HCT116 (cell line): Measurements from ENCODE around the gene FMN2. TPM values are rescaled to one million over a fixed set of nuclear protein-coding genes. Genes with fewer than 3 reads are reported as not detected.

Experiments
- ATAC-seq: fragments of 200-7000 bp; cut with Tn5 transposase; 2 replicates; pipeline ENCODE4 v1.9.1; 2020; ENCODE audit warnings: mild to moderate bottlenecking, moderate library complexity
- BruUV-seq: library from RNA; stranded (reverse); fragments of 400-500 nt; replicated peaks from 2 replicates; lab custom pipeline; 2021; lab: Mats Ljungman, UMichigan
- CTCF ChIA-PET: fragments of 300-600 bp; sonication (Branson Sonifier 250); formaldehyde crosslinking; loops from one replicate; lab custom pipeline; 2021; ENCODE audit warnings: antibody characterized with exemption; lab: Charles Lee
- POLR2A ChIA-PET: fragments of 300-600, 350-600 bp; sonication (Branson Sonifier 250); formaldehyde crosslinking; loops from one replicate; lab custom pipeline; 2021; ENCODE audit warnings: antibody characterized with exemption; lab: Charles Lee
- RAD21 ChIA-PET, 2 experiments: fragments of 300-600 bp; sonication (Branson Sonifier 250); formaldehyde crosslinking; loops; one replicate each; lab custom pipeline; 2023; ENCODE audit warnings: low total read pairs in 2 of 2; ENCODE audit not compliant: uncharacterized antibody in 2 of 2, unreplicated experiment in 2 of 2, low non-redundant PET in 1 of 2; lab: Charles Lee
- DNase-seq: peaks from one replicate; pipeline ENCODE4 v3.0.0-alpha.2; 2010; ENCODE audit warnings: low read depth, low spot score
- H2AFZ ChIP-seq: fragments of 200-600 bp; shearing (Covaris generic), sonication (generic); 2 replicates; pipeline ENCODE4 v1.6.1; 2017; ENCODE audit warnings: low read depth, mixed run types, mixed read lengths, antibody characterized with exemption, low read length; ENCODE audit not compliant: poor library complexity, severe bottlenecking
- H3K27ac ChIP-seq: 2 replicates; pipeline ENCODE4 v1.5.1; 2012; ENCODE audit warnings: low read depth, low read length
- H3K27me3 ChIP-seq: fragments of 200-600 bp; sonication (generic); 2 replicates; pipeline ENCODE4 v1.6.1; 2016; ENCODE audit warnings: mixed run types, low read length, mixed read lengths; ENCODE audit not compliant: insufficient read depth
- H3K36me3 ChIP-seq, 2 experiments: fragments of 200-500 bp in 1 of 2; fragments of 200-600 bp in 1 of 2; sonication (Bioruptor generic) in 1 of 2; sonication (generic) in 1 of 2; 2 replicates each; pipeline versions ENCODE4 v1.5.1 to v1.6.1; 2014 to 2016; ENCODE audit warnings: low read length in 2 of 2, inconsistent platforms in 1 of 2, mixed read lengths in 1 of 2, mixed run types in 1 of 2; ENCODE audit not compliant: insufficient read depth in 2 of 2, control insufficient read depth in 1 of 2
- H3K4me1 ChIP-seq, 2 experiments: fragments of 200-600 bp in 1 of 2; sonication (generic) in 1 of 2; 2 replicates each; pipeline versions ENCODE4 v1.5.1 to v1.6.1; 2012 to 2017; ENCODE audit warnings: low read length in 2 of 2, inconsistent platforms in 1 of 2, mild to moderate bottlenecking in 1 of 2, mixed read lengths in 1 of 2, mixed run types in 1 of 2, moderate library complexity in 1 of 2; ENCODE audit not compliant: insufficient read depth in 2 of 2, control insufficient read depth in 1 of 2
- H3K4me2 ChIP-seq: fragments of 200-600 bp; sonication (generic); 2 replicates; pipeline ENCODE4 v1.6.1; 2017; ENCODE audit warnings: mixed run types, low read length, mixed read lengths
- H3K4me3 ChIP-seq, 2 experiments: fragments of 200-600 bp in 1 of 2; sonication (generic) in 1 of 2; replicated peaks in 1 of 2; 2 replicates each; pipeline ENCODE4 v1.5.1; 2011 to 2016; ENCODE audit warnings: low read length in 2 of 2, control low read depth in 1 of 2, low read depth in 1 of 2, mild to moderate bottlenecking in 1 of 2, mixed read lengths in 1 of 2, mixed run types in 1 of 2
- H3K79me2 ChIP-seq: fragments of 200-600 bp; sonication (generic); 2 replicates; pipeline ENCODE4 v1.6.1; 2017; ENCODE audit warnings: mild to moderate bottlenecking, mixed run types, low read length, moderate library complexity, mixed read lengths; ENCODE audit not compliant: insufficient read depth
- H3K9ac ChIP-seq: fragments of 200-600 bp; sonication (generic); 2 replicates; pipeline ENCODE4 v1.6.1; 2016; ENCODE audit warnings: low read length, mixed read lengths
- H3K9me2 ChIP-seq: fragments of 200-600 bp; sonication (generic), shearing (Covaris generic); 2 replicates; pipeline ENCODE4 v1.6.1; 2017; ENCODE audit warnings: mixed run types, mild to moderate bottlenecking, moderate library complexity; ENCODE audit not compliant: insufficient read depth
- H3K9me3 ChIP-seq, 2 experiments: fragments of 200-500 bp in 1 of 2; fragments of 200-600 bp in 1 of 2; sonication (Bioruptor generic) in 1 of 2; sonication (generic) in 1 of 2; 2 replicates each; pipeline ENCODE4 v1.6.1; 2014 to 2017; ENCODE audit warnings: low read length in 2 of 2, mixed read lengths in 2 of 2, inconsistent platforms in 1 of 2, low read depth in 1 of 2, mild to moderate bottlenecking in 1 of 2, mixed run types in 1 of 2, moderate library complexity in 1 of 2; ENCODE audit not compliant: control insufficient read depth in 1 of 2, insufficient read depth in 1 of 2
- H4K20me1 ChIP-seq: fragments of 200-600 bp; sonication (generic), shearing (Covaris generic); 2 replicates; pipeline ENCODE4 v1.6.1; 2017; ENCODE audit warnings: mixed run types, mild to moderate bottlenecking, moderate library complexity; ENCODE audit not compliant: insufficient read depth
- CBX3 ChIP-seq: IDR thresholded peaks from 2 replicates; pipeline ENCODE4 v1.6.1; 2012; ENCODE audit warnings: low read depth
- CEBPB ChIP-seq: IDR thresholded peaks from 2 replicates; pipeline ENCODE4 v1.6.1; 2012; ENCODE audit warnings: low read depth
- EZH2 ChIP-seq: fragments of 200-600 bp; sonication (generic); IDR thresholded peaks from 2 replicates; pipeline ENCODE4 v1.6.1; 2017; ENCODE audit warnings: antibody characterized with exemption, mixed run types
- JUND ChIP-seq: IDR thresholded peaks from 2 replicates; pipeline ENCODE4 v1.6.1; 2012
- RAD21 ChIP-seq: IDR thresholded peaks from 2 replicates; pipeline ENCODE4 v1.6.1; 2012; ENCODE audit warnings: low read depth, mild to moderate bottlenecking
- REST ChIP-seq: IDR thresholded peaks from 2 replicates; pipeline ENCODE4 v1.6.1; 2012; ENCODE audit warnings: low read depth
- TCF7L2 ChIP-seq: IDR thresholded peaks from 2 replicates; pipeline ENCODE4 v1.7.0; 2011; ENCODE audit warnings: borderline replicate concordance, inconsistent platforms; ENCODE audit not compliant: insufficient read depth, insufficient read length; ENCODE audit errors: extremely low read depth
- YY1 ChIP-seq: IDR thresholded peaks from 2 replicates; pipeline ENCODE4 v1.6.1; 2011; ENCODE audit warnings: low read length, low read depth, moderate library complexity, mild to moderate bottlenecking; ENCODE audit not compliant: insufficient replicate concordance; ENCODE audit errors: extremely low read depth
- intact Hi-C: fragments of 100-400 bp; cut with micrococcal nuclease; formaldehyde crosslinking; loops from 2 replicates; pipeline ENCODE4 v1.10.0; 2022
- total RNA-seq: library from RNA; stranded (reverse); gene quantifications from one replicate; pipeline ENCODE4 v1.2.1, GENCODE V29; 2021; ENCODE audit not compliant: unreplicated experiment
- TF ChIP-seq, protein P1 (sequence below): IDR thresholded peaks from 2 replicates; pipeline ENCODE4 v1.6.1; 2011; ENCODE audit warnings: mild to moderate bottlenecking, low read length, moderate library complexity; ENCODE audit not compliant: insufficient replicate concordance; ENCODE audit errors: extremely low read depth

The FMN2 gene
- total RNA-seq, 1 experiment from 2014 or later: not detected

GRCh38 chr1:240497908-240498307 lies 406.2 kb downstream of the FMN2 start:
- ChIA-PET CTCF (no interaction called here), RAD21 (no interaction called here), POLR2A (no interaction called here)
- intact Hi-C loops: no loop called here
- BruUV-seq: no TSS peak
- no peaks in the 10 kb centered on the region for H3K27me3 ChIP-seq
- TF ChIP-seq CEBPB (no peak), JUND (no peak), EZH2 (no peak), REST (no peak), YY1 (no peak), TCF7L2 (no peak), RAD21 (no peak)
- DNase-seq (no peak), ATAC-seq (no peak)
- H3K9ac ChIP-seq: no peak overlapping the region
- no peaks in the 10 kb centered on the region for H3K4me1 ChIP-seq
- H3K79me2 ChIP-seq: no peaks in the 10 kb centered on the region
- H3K27ac ChIP-seq: no peak overlapping the region
- no peak overlapping the region for H3K4me3 ChIP-seq
- H2AFZ ChIP-seq: no peak overlapping the region
- H4K20me1 ChIP-seq: no peaks in the 10 kb centered on the region
- no peaks in the 10 kb centered on the region for H3K9me2 ChIP-seq
- peaks cover 8 to 15% of the 10 kb centered on the region in 2 experiments; a peak in 2 of 4 replicates for H3K9me3 ChIP-seq
- H3K36me3 ChIP-seq: no peaks in the 10 kb centered on the region
- H3K4me2 ChIP-seq: no peak overlapping the region

DNA sequence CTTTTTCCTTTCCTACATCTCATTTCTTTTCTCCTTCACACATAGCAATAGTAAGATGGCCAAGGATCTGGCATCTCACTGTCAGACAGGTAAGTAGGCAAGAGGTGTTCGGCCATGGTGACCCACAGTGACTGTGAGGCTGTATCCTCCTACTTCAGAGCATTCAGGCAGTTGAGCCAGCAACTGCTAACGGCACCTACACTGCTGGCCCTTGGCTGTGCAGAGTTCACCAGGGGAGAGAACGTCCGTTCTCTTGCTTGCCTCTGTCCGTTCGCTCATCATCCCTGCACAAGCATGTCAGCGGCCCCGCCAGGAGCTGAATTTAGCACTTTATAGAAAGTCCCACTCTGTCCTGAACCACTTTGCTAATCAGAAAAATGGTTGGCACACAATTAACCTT lies 406.7 kb downstream of the FMN2 start:
- BruUV-seq: no TSS peak
- DNase-seq (no peak), ATAC-seq (no peak)
- H3K79me2 ChIP-seq: no peaks in the 10 kb centered on the region
- H3K4me1 ChIP-seq: no peaks in the 10 kb centered on the region
- H3K4me3 ChIP-seq: no peak overlapping the region
- H3K9me2 ChIP-seq: no peaks in the 10 kb centered on the region
- H2AFZ ChIP-seq: no peak overlapping the region
- H3K4me2 ChIP-seq: no peak overlapping the region
- H3K27me3 ChIP-seq: no peaks in the 10 kb centered on the region
- no peak overlapping the region for H3K9ac ChIP-seq
- intact Hi-C loops: no loop called here
- H4K20me1 ChIP-seq: no peaks in the 10 kb centered on the region
- ChIA-PET CTCF (no interaction called here), POLR2A (no interaction called here), RAD21 (no interaction called here)
- TF ChIP-seq, protein P1, sequence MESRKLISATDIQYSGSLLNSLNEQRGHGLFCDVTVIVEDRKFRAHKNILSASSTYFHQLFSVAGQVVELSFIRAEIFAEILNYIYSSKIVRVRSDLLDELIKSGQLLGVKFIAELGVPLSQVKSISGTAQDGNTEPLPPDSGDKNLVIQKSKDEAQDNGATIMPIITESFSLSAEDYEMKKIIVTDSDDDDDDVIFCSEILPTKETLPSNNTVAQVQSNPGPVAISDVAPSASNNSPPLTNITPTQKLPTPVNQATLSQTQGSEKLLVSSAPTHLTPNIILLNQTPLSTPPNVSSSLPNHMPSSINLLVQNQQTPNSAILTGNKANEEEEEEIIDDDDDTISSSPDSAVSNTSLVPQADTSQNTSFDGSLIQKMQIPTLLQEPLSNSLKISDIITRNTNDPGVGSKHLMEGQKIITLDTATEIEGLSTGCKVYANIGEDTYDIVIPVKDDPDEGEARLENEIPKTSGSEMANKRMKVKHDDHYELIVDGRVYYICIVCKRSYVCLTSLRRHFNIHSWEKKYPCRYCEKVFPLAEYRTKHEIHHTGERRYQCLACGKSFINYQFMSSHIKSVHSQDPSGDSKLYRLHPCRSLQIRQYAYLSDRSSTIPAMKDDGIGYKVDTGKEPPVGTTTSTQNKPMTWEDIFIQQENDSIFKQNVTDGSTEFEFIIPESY: no peak
- TF ChIP-seq CBX3: no peak
- no peak for TF ChIP-seq RAD21
- no peaks in the 10 kb centered on the region for H3K36me3 ChIP-seq
- H3K9me3 ChIP-seq: peaks cover 9 to 15% of the 10 kb centered on the region in 2 experiments; a peak in 2 of 4 replicates
- H3K27ac ChIP-seq: no peak overlapping the region
